ENCODE measurements around the gene KLHL18.
"Not testable (repeated sequence)": the region's sequence is repeated elsewhere in the genome, so short reads cannot be mapped to it uniquely, and the experiment has no call there.

Gene KLHL18

GRCh38 chr3:47356201-47356600 lies 73.5 kb downstream of the KLHL18 start:
- in situ Hi-C loops (cut with MboI; ENCODE audit: low sequenced_read_pairs) = no loop called here

GRCh38 chr3:47359323-47359722 lies 76.6 kb downstream of the KLHL18 start:
- in situ Hi-C loops (cut with MboI; ENCODE audit: low sequenced_read_pairs) = no loop called here

- in situ Hi-C loops (cut with MboI; ENCODE audit: low sequenced_read_pairs) = not testable (repeated sequence)
Observed at GRCh38 chr3:47360110-47360517, 77.4 kb downstream of the KLHL18 start.

GRCh38 chr3:47362701-47363100 lies 80.0 kb downstream of the KLHL18 start:
- in situ Hi-C loops (cut with MboI; ENCODE audit: low sequenced_read_pairs) = no loop called here

GRCh38 chr3:47365213-47366153 lies 82.7 kb downstream of the KLHL18 start:
- in situ Hi-C loops (cut with MboI; ENCODE audit: low sequenced_read_pairs) = no loop called here

GRCh38 chr3:47366833-47367232 lies 84.1 kb downstream of the KLHL18 start:
- in situ Hi-C loops (cut with MboI; ENCODE audit: low sequenced_read_pairs) = no loop called here

- in situ Hi-C loops (cut with MboI; ENCODE audit: low sequenced_read_pairs) = no loop called here
Observed at GRCh38 chr3:47367631-47368030, 84.9 kb downstream of the KLHL18 start.

GRCh38 chr3:47370020-47370419 lies 87.3 kb downstream of the KLHL18 start:
- in situ Hi-C loops (cut with MboI; ENCODE audit: low sequenced_read_pairs) = not testable (repeated sequence)

- in situ Hi-C loops (cut with MboI; ENCODE audit: low sequenced_read_pairs) = no loop called here
Observed at GRCh38 chr3:47370887-47371697, 88.3 kb downstream of the KLHL18 start.

GRCh38 chr3:47374587-47374986 lies 91.8 kb downstream of the KLHL18 start:
- in situ Hi-C loops (cut with MboI; ENCODE audit: low sequenced_read_pairs) = no loop called here

- in situ Hi-C loops (cut with MboI; ENCODE audit: low sequenced_read_pairs) = no loop called here
Observed at GRCh38 chr3:47376393-47376792, 93.6 kb downstream of the KLHL18 start.

GRCh38 chr3:47377186-47377585 lies 94.4 kb downstream of the KLHL18 start:
- in situ Hi-C loops (cut with MboI; ENCODE audit: low sequenced_read_pairs) = no loop called here

GRCh38 chr3:47378869-47379268 lies 96.1 kb downstream of the KLHL18 start:
- in situ Hi-C loops (cut with MboI; ENCODE audit: low sequenced_read_pairs) = no loop called here

- in situ Hi-C loops (cut with MboI; ENCODE audit: low sequenced_read_pairs) = no loop called here
Observed at GRCh38 chr3:47379411-47379899, 96.7 kb downstream of the KLHL18 start.

GRCh38 chr3:47380026-47380600 lies 97.4 kb downstream of the KLHL18 start:
- in situ Hi-C loops (cut with MboI; ENCODE audit: low sequenced_read_pairs) = no loop called here

GRCh38 chr3:47380601-47381316 lies 98.0 kb downstream of the KLHL18 start, which contains the start of gene PTPN23:
TSS of gene PTPN23 (plus strand) at chr3:47381021. CDS start at chr3:47381097, 76 bp downstream.
- in situ Hi-C loops (cut with MboI; ENCODE audit: low sequenced_read_pairs) = no loop called here

GRCh38 chr3:47381317-47382157 lies 98.8 kb downstream of the KLHL18 start:
- in situ Hi-C loops (cut with MboI; ENCODE audit: low sequenced_read_pairs) = no loop called here

GRCh38 chr3:47384425-47384824 lies 101.7 kb downstream of the KLHL18 start:
- in situ Hi-C loops (cut with MboI; ENCODE audit: low sequenced_read_pairs) = no loop called here

- in situ Hi-C loops (cut with MboI; ENCODE audit: low sequenced_read_pairs) = no loop called here
Observed at GRCh38 chr3:47385007-47385406, 102.3 kb downstream of the KLHL18 start.

- in situ Hi-C loops (cut with MboI; ENCODE audit: low sequenced_read_pairs) = no loop called here
Observed at GRCh38 chr3:47385796-47386195, 103.1 kb downstream of the KLHL18 start.

All from hTERT RPE-1 (cell line).